Measurements from ENCODE around the gene GRID1.

GRID1 gene

GRCh38 chr10:85787881-85788280, 578.7 kb downstream of the GRID1 start:
- H3K27me3 ChIP-seq (ENCODE audit: insufficient read depth, low read length): no peaks in the 10 kb centered on the region
- H3K9ac ChIP-seq (ENCODE audit: low read depth, low read length): no peak overlapping the region
- no peaks in the 10 kb centered on the region for H3K4me1 ChIP-seq (ENCODE audit: insufficient read depth, low read length)
- no peaks in the 10 kb centered on the region for H3K36me3 ChIP-seq (ENCODE audit: insufficient read depth, low read depth, low read length)
- H3K4me3 ChIP-seq (ENCODE audit: low read length): no peak overlapping the region
- no peak overlapping the region for H3K27ac ChIP-seq (ENCODE audit: low read length)
- no peaks in the 10 kb centered on the region for H3K9me3 ChIP-seq (ENCODE audit: insufficient read depth, low read depth, low read length)

DNA sequence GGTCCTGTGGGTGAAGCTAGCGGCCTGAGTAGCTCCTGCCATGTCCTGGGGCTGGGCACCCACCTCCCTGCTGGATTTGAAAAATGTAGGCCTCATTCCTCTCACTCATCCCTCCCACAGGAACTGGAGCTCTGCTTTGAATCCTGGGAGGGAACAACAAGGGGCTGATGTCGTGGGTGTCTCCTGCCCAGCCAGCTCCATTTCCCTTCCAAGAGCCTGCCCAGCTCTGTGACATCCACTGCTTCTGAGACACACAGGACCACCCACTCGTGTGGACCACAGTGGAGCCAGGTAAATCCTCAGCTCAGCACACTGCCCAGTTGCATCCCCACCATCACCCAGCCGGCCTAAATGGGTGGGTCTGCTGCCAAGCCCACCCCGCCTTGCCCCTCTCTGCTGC, 579.2 kb downstream of the GRID1 start:
- Histone ChIP-seq H3K27ac (ENCODE audit: low read length) (no peak overlapping the region), H3K4me3 (ENCODE audit: low read length) (no peak overlapping the region), H3K27me3 (ENCODE audit: insufficient read depth, low read length) (no peaks in the 10 kb centered on the region), H3K36me3 (ENCODE audit: insufficient read depth, low read depth, low read length) (no peaks in the 10 kb centered on the region), H3K9me3 (ENCODE audit: insufficient read depth, low read depth, low read length) (no peaks in the 10 kb centered on the region), H3K9ac (ENCODE audit: low read depth, low read length) (no peak overlapping the region), H3K4me1 (ENCODE audit: insufficient read depth, low read length) (no peaks in the 10 kb centered on the region)

DNA sequence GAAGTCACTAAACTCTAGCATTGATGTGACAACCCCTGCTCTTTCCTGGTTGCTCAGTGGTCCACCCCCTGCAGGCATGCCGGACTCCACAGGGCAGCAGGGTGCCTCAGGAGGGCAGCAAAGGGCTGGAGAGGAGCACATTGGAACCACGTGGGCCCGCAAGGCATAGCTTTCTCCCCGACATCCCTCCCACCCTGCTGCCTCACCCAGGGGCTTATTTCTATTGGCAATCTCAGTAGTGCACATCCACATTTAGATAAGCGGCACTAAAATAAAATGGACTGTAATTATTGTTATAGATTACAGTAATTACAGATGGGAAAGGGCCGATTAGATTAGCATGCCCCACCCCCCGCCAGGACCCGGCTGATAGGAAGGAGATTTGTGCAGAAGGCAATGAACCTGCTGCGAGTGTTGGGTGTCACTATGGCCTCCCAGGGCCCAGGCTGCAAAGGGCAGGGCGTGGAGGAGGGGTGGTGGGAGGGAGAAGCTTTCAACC, 580.1 kb downstream of the GRID1 start:
- Histone ChIP-seq H3K9me3 (ENCODE audit: insufficient read depth, low read depth, low read length) (no peaks in the 10 kb centered on the region), H3K4me3 (ENCODE audit: low read length) (no peak overlapping the region), H3K9ac (ENCODE audit: low read depth, low read length) (no peak overlapping the region), H3K4me1 (ENCODE audit: insufficient read depth, low read length) (no peaks in the 10 kb centered on the region), H3K27me3 (ENCODE audit: insufficient read depth, low read length) (no peaks in the 10 kb centered on the region), H3K36me3 (ENCODE audit: insufficient read depth, low read depth, low read length) (no peaks in the 10 kb centered on the region), H3K27ac (ENCODE audit: low read length) (no peak overlapping the region)

- Histone ChIP-seq H3K9me3 (ENCODE audit: insufficient read depth, low read depth, low read length) (no peaks in the 10 kb centered on the region), H3K27me3 (ENCODE audit: insufficient read depth, low read length) (no peaks in the 10 kb centered on the region), H3K4me3 (ENCODE audit: low read length) (no peak overlapping the region), H3K27ac (ENCODE audit: low read length) (no peak overlapping the region), H3K4me1 (ENCODE audit: insufficient read depth, low read length) (no peaks in the 10 kb centered on the region), H3K9ac (ENCODE audit: low read depth, low read length) (no peak overlapping the region), H3K36me3 (ENCODE audit: insufficient read depth, low read depth, low read length) (no peaks in the 10 kb centered on the region)
Measured at GRCh38 chr10:85784792-85785191, 581.8 kb downstream of the GRID1 start.

DNA sequence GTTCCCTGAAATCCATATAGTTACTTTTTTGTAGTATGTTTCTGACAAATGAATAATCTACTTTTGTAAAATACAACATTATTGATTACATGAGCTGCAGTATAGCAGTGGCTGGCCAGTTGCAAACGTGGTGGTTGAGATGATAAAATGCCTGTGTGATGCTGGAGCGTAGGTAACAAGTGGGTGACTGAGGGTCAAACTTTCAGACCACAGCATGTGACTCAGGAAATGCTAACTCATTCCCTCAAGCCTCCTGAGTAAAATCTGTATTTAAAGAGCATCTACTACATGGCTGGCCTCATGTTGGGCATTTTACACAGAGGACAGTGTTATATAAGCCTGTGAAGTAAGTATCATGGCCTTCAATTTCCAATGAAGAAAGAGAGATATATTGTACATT, 585.2 kb downstream of the GRID1 start:
- H3K36me3 ChIP-seq (ENCODE audit: insufficient read depth, low read depth, low read length): no peaks in the 10 kb centered on the region
- no peaks in the 10 kb centered on the region for H3K9me3 ChIP-seq (ENCODE audit: insufficient read depth, low read depth, low read length)
- H3K27me3 ChIP-seq (ENCODE audit: insufficient read depth, low read length): no peaks in the 10 kb centered on the region
- no peaks in the 10 kb centered on the region for H3K4me1 ChIP-seq (ENCODE audit: insufficient read depth, low read length)
- H3K27ac ChIP-seq (ENCODE audit: low read length): no peak overlapping the region
- no peak overlapping the region for H3K4me3 ChIP-seq (ENCODE audit: low read length)
- H3K9ac ChIP-seq (ENCODE audit: low read depth, low read length): no peak overlapping the region

DNA sequence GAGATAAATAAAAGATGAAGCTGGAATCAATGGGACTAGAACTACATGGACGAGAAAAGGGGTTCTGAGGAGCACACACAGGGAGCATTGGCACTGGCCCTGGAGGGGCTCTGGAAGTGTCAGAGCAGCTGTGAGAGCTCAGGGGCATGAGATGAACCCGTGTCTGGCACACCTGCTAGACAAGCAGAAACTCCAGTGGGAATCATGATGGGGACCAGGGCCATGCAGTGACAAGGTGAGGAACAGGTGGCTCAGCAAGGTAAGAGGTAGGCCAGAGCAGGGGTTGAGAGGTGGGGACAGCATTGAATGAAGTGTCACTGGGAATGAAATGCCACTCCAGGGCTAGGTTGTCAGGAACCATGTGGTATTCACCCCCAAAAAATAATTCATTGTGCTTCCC, 588.5 kb downstream of the GRID1 start:
- Histone ChIP-seq H3K9me3 (ENCODE audit: insufficient read depth, low read depth, low read length) (no peaks in the 10 kb centered on the region), H3K9ac (ENCODE audit: low read depth, low read length) (no peak overlapping the region), H3K27ac (ENCODE audit: low read length) (no peak overlapping the region), H3K27me3 (ENCODE audit: insufficient read depth, low read length) (no peaks in the 10 kb centered on the region), H3K4me1 (ENCODE audit: insufficient read depth, low read length) (no peaks in the 10 kb centered on the region), H3K36me3 (ENCODE audit: insufficient read depth, low read depth, low read length) (no peaks in the 10 kb centered on the region), H3K4me3 (ENCODE audit: low read length) (no peak overlapping the region)

- Histone ChIP-seq H3K4me3 (ENCODE audit: low read length) (no peak overlapping the region), H3K9ac (ENCODE audit: low read depth, low read length) (no peak overlapping the region), H3K9me3 (ENCODE audit: insufficient read depth, low read depth, low read length) (peaks cover 8% of the 10 kb centered on the region; the same call in 1 of the 2 replicates), H3K36me3 (ENCODE audit: insufficient read depth, low read depth, low read length) (no peaks in the 10 kb centered on the region), H3K4me1 (ENCODE audit: insufficient read depth, low read length) (no peaks in the 10 kb centered on the region), H3K27me3 (ENCODE audit: insufficient read depth, low read length) (no peaks in the 10 kb centered on the region), H3K27ac (ENCODE audit: low read length) (no peak overlapping the region)
Measured at GRCh38 chr10:85767891-85768290, 598.7 kb downstream of the GRID1 start.

DNA sequence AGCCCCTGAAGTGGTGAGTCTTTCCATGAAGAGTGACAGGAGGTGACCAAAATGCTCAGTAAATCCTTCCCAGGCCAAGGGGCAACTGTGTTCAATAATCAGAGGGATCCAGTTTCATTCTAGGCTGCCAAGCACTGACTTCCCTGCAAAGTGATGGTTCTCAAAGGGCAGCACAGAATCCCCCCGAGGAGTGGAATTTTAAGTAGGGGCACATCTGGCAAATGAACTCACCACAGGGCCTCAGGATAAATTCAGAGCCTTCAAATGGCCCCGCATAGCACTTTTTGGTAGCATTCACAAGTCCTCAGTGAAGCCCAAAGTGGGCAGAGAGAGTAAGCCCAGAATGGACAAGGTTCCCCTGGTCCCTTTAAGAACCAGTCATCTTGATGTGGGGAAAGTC, 602.5 kb downstream of the GRID1 start:
- no peaks in the 10 kb centered on the region for H3K4me1 ChIP-seq (ENCODE audit: insufficient read depth, low read length)
- H3K27ac ChIP-seq (ENCODE audit: low read length): no peak overlapping the region
- peaks cover 8% of the 10 kb centered on the region; the same call in 1 of the 2 replicates for H3K9me3 ChIP-seq (ENCODE audit: insufficient read depth, low read depth, low read length)
- H3K4me3 ChIP-seq (ENCODE audit: low read length): no peak overlapping the region
- no peaks in the 10 kb centered on the region for H3K27me3 ChIP-seq (ENCODE audit: insufficient read depth, low read length)
- no peaks in the 10 kb centered on the region for H3K36me3 ChIP-seq (ENCODE audit: insufficient read depth, low read depth, low read length)
- H3K9ac ChIP-seq (ENCODE audit: low read depth, low read length): no peak overlapping the region

DNA sequence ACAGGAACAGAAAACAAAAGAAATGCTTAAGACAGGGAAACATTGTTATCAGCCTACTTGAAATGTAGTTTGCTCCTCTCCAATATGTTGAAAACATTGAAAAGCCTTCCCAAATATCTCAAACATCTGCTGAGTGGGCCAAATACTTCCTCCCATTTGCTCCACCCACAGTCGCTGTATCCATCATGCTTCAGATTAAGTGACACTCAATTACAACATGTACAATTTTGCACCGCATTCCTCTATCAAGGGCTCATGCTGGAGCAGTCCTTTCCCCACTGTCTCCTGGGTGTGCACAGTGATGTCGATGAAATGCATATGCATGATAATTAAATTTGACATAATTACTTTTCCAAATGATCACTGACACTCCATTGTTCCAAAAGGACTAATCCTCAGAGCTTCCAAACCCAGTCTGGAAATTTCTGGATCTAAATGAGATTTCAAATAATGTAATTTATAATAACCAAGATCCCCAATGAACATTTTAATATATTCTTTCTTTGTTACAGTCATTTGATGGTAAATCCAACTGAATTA, 604.6 kb downstream of the GRID1 start:
- no peaks in the 10 kb centered on the region for H3K27me3 ChIP-seq (ENCODE audit: insufficient read depth, low read length)
- no peaks in the 10 kb centered on the region for H3K36me3 ChIP-seq (ENCODE audit: insufficient read depth, low read depth, low read length)
- no peaks in the 10 kb centered on the region for H3K4me1 ChIP-seq (ENCODE audit: insufficient read depth, low read length)
- no peak overlapping the region for H3K4me3 ChIP-seq (ENCODE audit: low read length)
- no peak overlapping the region for H3K27ac ChIP-seq (ENCODE audit: low read length)
- no peak overlapping the region for H3K9ac ChIP-seq (ENCODE audit: low read depth, low read length)
- H3K9me3 ChIP-seq (ENCODE audit: insufficient read depth, low read depth, low read length): no peaks in the 10 kb centered on the region

GRCh38 chr10:85741626-85742300, 624.8 kb downstream of the GRID1 start:
- Histone ChIP-seq H3K27ac (ENCODE audit: low read length) (no peak overlapping the region), H3K4me3 (ENCODE audit: low read length) (no peak overlapping the region), H3K27me3 (ENCODE audit: insufficient read depth, low read length) (no peaks in the 10 kb centered on the region), H3K9ac (ENCODE audit: low read depth, low read length) (no peak overlapping the region), H3K4me1 (ENCODE audit: insufficient read depth, low read length) (peaks cover 3% of the 10 kb centered on the region; the same call in 1 of the 2 replicates), H3K9me3 (ENCODE audit: insufficient read depth, low read depth, low read length) (no peaks in the 10 kb centered on the region), H3K36me3 (ENCODE audit: insufficient read depth, low read depth, low read length) (no peaks in the 10 kb centered on the region)

DNA sequence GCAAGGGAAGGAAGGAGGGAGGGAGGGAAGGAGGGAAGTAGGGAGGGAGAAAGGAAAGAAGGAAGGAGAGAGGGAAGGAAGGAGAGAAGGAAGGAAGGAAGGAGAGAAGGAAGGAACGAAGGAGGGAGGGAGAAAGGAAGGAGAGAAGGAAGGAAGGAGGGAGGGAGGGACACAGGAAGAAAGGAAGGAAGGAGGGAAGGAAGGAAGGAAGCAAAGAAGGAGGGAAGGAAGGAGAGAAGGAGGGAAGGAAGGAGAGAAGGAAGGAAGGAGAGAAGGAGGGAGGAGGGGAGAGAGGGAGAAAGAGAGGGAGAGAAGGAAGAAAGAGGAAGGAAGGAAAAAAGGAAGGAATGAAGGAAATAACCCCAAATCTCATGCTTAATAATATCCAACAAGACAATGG, 630.6 kb downstream of the GRID1 start:
- H3K9me3 ChIP-seq (ENCODE audit: insufficient read depth, low read depth, low read length): no peaks in the 10 kb centered on the region
- H3K9ac ChIP-seq (ENCODE audit: low read depth, low read length): no peak overlapping the region
- H3K4me3 ChIP-seq (ENCODE audit: low read length): no peak overlapping the region
- H3K27ac ChIP-seq (ENCODE audit: low read length): no peak overlapping the region
- H3K27me3 ChIP-seq (ENCODE audit: insufficient read depth, low read length): no peaks in the 10 kb centered on the region
- H3K4me1 ChIP-seq (ENCODE audit: insufficient read depth, low read length): no peaks in the 10 kb centered on the region
- no peaks in the 10 kb centered on the region for H3K36me3 ChIP-seq (ENCODE audit: insufficient read depth, low read depth, low read length)

DNA sequence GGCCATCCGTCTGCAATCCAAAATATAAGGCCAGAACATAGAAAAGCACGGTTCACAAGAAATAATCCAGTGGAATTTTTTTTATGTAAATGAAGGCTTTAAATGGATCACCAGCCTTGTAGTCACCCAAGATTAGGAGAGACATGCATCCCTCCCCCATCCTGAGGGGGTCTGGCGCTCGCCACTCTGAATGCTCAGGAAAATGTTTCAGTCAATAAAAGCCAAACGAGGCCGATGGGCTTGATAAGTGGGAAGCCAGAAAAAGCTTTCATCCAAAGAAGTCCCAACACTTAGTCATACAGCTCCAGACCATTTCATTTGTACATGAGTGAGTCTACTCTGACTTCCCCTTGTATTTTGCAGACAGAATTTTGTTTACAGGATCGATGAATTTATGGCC, 631.8 kb downstream of the GRID1 start:
- Histone ChIP-seq H3K4me1 (ENCODE audit: insufficient read depth, low read length) (no peaks in the 10 kb centered on the region), H3K9me3 (ENCODE audit: insufficient read depth, low read depth, low read length) (no peaks in the 10 kb centered on the region), H3K9ac (ENCODE audit: low read depth, low read length) (no peak overlapping the region), H3K27me3 (ENCODE audit: insufficient read depth, low read length) (no peaks in the 10 kb centered on the region), H3K4me3 (ENCODE audit: low read length) (no peak overlapping the region), H3K36me3 (ENCODE audit: insufficient read depth, low read depth, low read length) (no peaks in the 10 kb centered on the region), H3K27ac (ENCODE audit: low read length) (no peak overlapping the region)

Measured in iPS-20b (cell line).